Measurements from ENCODE around the gene IFFO2.
"Not testable (repeated sequence)": the region's sequence is repeated elsewhere in the genome, so short reads cannot be mapped to it uniquely, and the experiment has no call there.

Gene IFFO2

DNA sequence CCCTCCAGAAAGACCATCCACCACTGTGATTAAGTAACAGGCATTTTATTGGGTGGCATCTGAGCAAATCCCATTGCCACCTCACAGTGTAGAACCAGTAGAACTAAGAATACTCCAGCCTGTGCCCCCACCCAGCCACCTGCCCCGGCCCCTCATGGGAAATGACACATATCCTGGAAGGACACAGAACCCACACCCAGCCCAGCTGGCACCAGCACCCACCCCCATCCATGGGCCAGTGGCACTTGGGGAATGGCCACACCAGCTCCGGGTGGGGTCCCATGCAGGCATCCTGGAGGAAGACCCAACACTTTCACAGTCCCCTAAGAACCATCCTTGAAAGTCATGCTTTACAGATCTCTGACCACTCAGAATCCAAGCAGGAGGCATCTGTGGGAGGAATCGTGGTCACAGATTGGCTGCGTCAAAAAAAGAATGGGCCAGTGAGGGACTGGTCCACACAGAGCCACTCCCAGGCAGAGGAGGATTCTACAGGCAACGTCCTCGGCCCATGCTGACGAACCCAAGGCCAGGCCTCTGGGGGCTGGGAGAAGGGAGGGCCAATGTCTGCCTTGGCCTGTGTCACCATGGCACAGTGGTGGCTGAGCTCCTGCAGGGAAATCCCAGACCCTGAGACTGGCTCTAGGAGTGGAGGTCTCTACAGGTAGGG lies 84.9 kb downstream of the IFFO2 start:
- ATAC-seq (no peak), DNase-seq (no peak)
- Mint-ChIP-seq H3K4me1 (no peaks in the 10 kb centered on the region), H3K4me3 (no peak overlapping the region), H3K36me3 (ENCODE audit: low read depth) (no peaks in the 10 kb centered on the region), H3K27me3 (peaks cover 2% of the 10 kb centered on the region), H3K27ac (no peak overlapping the region), H3K9me3 (no peaks in the 10 kb centered on the region)

DNA sequence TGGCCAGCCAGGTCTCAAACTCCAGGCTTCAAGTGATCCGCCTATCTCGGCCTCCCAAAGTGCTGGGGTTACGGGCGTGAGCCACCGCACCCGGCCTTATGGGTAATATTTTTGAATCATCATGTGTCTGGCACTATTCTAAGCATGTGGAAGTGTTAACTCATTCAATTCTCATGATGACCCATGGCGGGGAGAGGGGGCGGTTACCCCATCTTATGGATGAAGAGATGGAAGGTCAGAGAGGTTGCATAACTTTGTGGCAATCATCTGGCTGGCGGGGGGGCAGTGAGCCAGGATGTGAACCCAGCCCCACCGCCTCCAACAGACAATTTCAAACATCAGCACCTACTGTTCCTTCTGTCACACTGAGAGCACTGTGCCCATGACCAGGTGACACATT lies 85.5 kb downstream of the IFFO2 start:
- ATAC-seq (no peak), DNase-seq (no peak)
- H3K27ac Mint-ChIP-seq: no peak overlapping the region
- H3K9me3 Mint-ChIP-seq: no peaks in the 10 kb centered on the region
- H3K27me3 Mint-ChIP-seq: peaks cover 2% of the 10 kb centered on the region
- no peaks in the 10 kb centered on the region for H3K4me1 Mint-ChIP-seq
- no peaks in the 10 kb centered on the region for H3K36me3 Mint-ChIP-seq (ENCODE audit: low read depth)
- no peak overlapping the region for H3K4me3 Mint-ChIP-seq

DNA sequence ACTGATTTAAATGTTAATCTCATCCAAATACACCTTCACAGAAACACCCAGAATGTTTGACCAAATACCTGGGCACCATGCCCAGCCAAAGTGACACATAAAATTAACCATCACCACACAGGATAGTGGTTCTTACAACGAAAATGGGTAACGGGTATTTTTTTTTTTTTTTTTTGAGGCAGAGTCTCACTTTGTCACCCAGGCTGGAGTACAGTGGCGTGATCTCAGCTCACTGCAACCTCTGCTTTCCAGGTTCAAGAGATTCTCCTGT lies 85.9 kb downstream of the IFFO2 start:
- not testable (repeated sequence) for H3K4me1 Mint-ChIP-seq; DNase-seq; H3K9me3 Mint-ChIP-seq; H3K27ac Mint-ChIP-seq; H3K4me3 Mint-ChIP-seq; H3K36me3 Mint-ChIP-seq (ENCODE audit: low read depth); H3K27me3 Mint-ChIP-seq; ATAC-seq

DNA sequence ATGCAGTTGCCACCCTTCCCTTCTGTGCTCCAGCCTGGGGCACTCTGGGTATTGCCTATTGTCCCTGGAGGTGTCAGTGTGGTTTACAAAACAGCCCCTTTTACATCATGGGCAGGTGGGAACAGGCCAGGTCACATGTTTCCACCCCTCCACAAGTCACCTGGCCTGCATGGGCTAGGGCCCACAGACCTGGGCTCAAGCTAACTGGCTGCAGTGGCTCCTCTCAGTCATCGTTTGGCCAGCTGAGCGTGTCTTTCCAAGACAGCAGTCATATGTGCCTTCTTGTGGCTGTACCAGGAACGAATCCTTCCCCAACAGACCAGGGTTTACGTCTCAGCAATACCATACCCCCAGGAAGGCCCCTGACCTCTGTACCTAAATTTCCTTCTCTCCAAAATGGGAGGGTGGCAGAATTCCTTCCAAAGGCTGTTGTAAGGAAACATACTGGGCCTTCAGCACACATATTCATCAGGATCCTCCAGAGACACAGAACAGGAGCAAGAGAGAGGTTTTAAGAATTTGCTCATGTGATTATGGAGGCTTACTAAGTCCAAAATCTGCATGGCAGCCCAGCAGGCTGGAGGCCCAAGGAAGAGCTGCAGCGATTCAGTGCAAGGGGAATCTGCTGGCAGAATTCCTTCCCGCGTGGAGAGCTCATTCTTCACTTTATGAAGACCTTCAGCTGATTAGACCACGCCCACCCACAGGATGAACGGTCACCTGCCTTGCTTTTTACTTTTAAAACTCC lies 86.5 kb downstream of the IFFO2 start:
- H3K36me3 Mint-ChIP-seq (ENCODE audit: low read depth): no peaks in the 10 kb centered on the region
- H3K27ac Mint-ChIP-seq: no peak overlapping the region
- DNase-seq (no peak), ATAC-seq (no peak)
- H3K9me3 Mint-ChIP-seq: no peaks in the 10 kb centered on the region
- peaks cover 6% of the 10 kb centered on the region for H3K27me3 Mint-ChIP-seq
- no peak overlapping the region for H3K4me3 Mint-ChIP-seq
- H3K4me1 Mint-ChIP-seq: no peaks in the 10 kb centered on the region

DNA sequence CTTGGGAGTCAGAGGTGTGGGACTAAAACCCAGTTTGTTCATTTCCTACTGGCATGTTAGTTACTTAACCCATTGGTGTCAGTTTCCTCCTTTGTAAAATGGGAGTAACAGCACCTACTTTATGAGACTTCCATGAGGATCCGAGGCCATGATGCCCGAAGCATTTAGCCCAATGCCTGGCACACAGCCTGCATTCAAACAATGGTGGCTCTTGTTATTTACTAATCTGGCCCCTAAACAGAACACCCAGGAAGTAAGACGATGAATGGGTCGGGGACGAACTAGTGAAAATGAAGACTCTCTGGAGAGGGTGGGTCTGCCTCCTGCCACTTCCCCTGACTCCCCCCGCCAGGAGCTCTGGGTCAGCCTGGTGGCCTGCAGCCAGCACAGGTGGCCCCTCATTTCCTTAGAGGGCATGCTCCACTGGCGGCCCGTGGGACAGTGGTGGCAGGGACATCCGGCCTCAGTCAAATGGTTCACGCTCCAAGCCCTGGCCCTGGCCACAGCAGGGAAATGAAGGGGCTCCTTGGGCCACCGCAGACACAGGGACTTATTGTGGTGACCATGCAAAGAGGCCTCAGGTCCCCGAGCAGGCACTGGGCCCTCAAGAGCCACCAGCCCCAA lies 87.6 kb downstream of the IFFO2 start:
- Mint-ChIP-seq H3K4me1 (no peaks in the 10 kb centered on the region), H3K9me3 (no peaks in the 10 kb centered on the region), H3K4me3 (no peak overlapping the region), H3K27me3 (peaks cover 6% of the 10 kb centered on the region), H3K36me3 (ENCODE audit: low read depth) (no peaks in the 10 kb centered on the region), H3K27ac (no peak overlapping the region)
- DNase-seq: no peak
- no peak for ATAC-seq

DNA sequence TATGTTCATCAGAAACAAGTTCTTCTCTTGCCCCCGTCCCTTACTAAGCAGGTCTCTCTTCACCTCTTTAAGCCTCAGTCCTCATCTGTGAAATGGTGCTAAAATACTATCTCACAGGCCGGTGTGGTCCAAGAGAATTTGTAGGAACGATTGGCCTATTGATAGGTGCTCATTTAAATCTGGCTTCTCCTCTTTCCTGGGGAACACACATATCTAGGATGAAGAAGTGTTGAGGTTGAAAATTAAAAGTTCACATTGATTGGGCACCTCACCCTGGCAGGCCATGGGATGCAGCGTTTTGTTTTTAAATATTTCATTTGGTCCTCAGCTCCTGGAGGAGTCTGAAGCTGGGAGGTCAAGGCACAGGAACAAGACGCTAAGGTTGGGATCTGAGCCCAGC lies 88.1 kb downstream of the IFFO2 start:
- H3K4me3 Mint-ChIP-seq: no peak overlapping the region
- ATAC-seq (no peak), DNase-seq (no peak)
- H3K9me3 Mint-ChIP-seq: no peaks in the 10 kb centered on the region
- peaks cover 6% of the 10 kb centered on the region for H3K27me3 Mint-ChIP-seq
- H3K4me1 Mint-ChIP-seq: no peaks in the 10 kb centered on the region
- H3K36me3 Mint-ChIP-seq (ENCODE audit: low read depth): no peaks in the 10 kb centered on the region
- no peak overlapping the region for H3K27ac Mint-ChIP-seq

DNA sequence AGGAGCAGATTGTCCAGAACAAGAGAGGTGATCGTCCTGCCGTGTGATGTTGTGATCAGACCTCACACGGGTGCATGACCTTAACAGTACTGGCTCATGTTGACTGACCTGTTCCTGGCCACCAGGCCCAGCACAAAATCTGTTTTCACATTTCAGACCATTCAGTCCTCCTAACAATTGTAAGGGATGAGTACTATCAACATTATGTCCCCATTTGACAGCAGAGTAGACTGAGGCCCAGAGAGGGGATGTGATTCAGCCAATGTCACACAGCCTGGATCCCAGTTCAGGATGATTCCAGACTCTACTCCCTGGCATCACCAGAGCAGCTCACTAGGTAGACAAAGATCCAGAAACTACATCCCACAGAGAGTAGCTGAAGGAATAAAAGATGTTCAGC lies 89.6 kb downstream of the IFFO2 start:
- Mint-ChIP-seq H3K4me3 (no peak overlapping the region), H3K9me3 (no peaks in the 10 kb centered on the region), H3K27me3 (peaks cover 6% of the 10 kb centered on the region), H3K27ac (no peak overlapping the region), H3K36me3 (ENCODE audit: low read depth) (no peaks in the 10 kb centered on the region), H3K4me1 (no peaks in the 10 kb centered on the region)
- ATAC-seq: no peak
- DNase-seq: no peak

DNA sequence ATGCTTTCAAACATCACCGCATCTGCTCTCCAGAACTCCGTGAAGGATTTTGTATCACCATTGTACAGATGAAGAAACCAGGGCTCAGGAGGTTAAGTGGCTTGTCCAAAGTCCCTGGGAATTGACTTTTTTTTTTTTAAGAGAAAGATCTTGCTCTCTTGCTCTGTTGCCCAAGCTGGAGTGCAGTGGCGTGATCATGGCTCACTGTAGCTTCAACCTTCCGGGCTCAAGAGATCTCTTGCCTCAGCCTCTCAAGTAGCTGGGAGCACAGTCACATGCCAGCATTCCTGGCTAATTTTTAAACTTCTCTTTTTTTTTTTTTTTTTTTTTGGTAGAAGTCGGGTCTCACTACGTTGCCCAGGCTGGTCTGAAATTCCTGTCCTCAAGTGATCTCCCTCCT lies 90.2 kb downstream of the IFFO2 start:
- Mint-ChIP-seq H3K36me3 (ENCODE audit: low read depth) (no peaks in the 10 kb centered on the region), H3K27ac (no peak overlapping the region), H3K27me3 (peaks cover 6% of the 10 kb centered on the region), H3K4me1 (no peaks in the 10 kb centered on the region), H3K9me3 (no peaks in the 10 kb centered on the region), H3K4me3 (no peak overlapping the region)
- no peak for DNase-seq
- ATAC-seq: no peak

DNA sequence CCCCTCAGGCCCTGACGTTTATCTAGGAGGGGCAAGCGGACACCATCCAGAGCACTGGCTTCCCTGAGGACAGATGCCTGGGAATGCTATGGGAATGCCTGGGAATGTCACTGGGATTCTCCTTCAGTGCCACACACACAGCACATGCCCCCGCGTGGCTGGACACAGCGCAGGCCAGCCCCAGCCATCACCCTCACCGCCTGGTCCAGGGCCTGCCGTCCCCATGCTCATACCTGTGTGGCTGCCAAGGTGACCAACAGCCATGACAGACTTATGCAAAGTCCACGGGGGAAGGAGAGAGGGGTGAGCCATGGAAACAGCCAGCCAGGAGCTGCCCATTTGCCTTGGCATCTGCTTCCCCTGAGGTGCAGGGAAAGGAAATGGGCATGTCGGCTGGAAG lies 91.3 kb downstream of the IFFO2 start:
- Mint-ChIP-seq H3K27me3 (peaks cover 6% of the 10 kb centered on the region), H3K27ac (no peak overlapping the region), H3K36me3 (ENCODE audit: low read depth) (no peaks in the 10 kb centered on the region), H3K4me3 (no peak overlapping the region), H3K9me3 (no peaks in the 10 kb centered on the region), H3K4me1 (no peaks in the 10 kb centered on the region)
- no peak for ATAC-seq
- DNase-seq: no peak

DNA sequence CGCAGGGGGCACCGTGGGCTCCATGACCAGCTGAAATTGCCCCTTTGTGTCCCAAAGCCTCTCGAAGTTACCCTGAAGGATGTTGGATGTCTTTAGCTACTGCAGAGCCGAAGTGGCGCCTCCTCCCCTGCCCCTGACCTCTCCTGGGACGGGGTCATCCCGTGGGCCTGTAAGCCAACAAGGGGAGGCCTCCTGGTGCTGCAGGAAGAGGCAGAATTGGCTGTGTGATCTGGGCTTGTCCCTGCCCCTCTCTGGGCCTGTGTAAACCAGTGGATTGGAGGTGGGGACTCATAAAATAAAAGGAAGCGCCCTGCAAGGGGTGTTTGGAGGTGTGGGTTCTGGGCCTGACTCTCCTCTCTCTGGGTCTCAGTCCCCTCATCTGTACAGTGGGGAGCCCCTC lies 94.9 kb downstream of the IFFO2 start:
- Mint-ChIP-seq H3K27me3 (peaks cover 5% of the 10 kb centered on the region), H3K36me3 (ENCODE audit: low read depth) (no peaks in the 10 kb centered on the region), H3K9me3 (no peaks in the 10 kb centered on the region), H3K4me1 (no peaks in the 10 kb centered on the region), H3K4me3 (no peak overlapping the region), H3K27ac (no peak overlapping the region)
- ATAC-seq (no peak), DNase-seq (no peak)

DNA sequence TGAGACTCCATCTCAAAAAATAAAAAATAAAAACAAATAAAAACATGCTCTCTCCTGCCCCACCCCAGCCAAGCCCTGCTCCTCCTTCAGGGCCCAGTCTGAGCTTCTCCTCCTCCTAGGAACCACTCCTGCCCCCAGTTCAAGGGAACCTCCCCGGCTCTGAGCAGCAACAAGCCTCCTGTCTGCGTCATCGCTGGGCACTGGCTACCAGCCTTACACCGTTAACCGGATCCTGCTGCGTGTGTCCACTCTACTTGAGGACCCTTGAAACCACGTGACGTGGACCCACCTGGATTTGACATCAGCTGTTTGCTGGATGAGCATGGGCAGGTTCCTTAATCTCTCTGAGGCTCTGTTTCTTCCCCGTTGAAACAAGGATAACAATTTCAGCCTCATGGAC lies 95.4 kb downstream of the IFFO2 start:
- Mint-ChIP-seq H3K36me3 (ENCODE audit: low read depth) (no peaks in the 10 kb centered on the region), H3K4me1 (no peaks in the 10 kb centered on the region), H3K27ac (no peak overlapping the region), H3K4me3 (no peak overlapping the region), H3K9me3 (no peaks in the 10 kb centered on the region), H3K27me3 (peaks cover 5% of the 10 kb centered on the region)
- no peak for DNase-seq
- ATAC-seq: no peak

DNA sequence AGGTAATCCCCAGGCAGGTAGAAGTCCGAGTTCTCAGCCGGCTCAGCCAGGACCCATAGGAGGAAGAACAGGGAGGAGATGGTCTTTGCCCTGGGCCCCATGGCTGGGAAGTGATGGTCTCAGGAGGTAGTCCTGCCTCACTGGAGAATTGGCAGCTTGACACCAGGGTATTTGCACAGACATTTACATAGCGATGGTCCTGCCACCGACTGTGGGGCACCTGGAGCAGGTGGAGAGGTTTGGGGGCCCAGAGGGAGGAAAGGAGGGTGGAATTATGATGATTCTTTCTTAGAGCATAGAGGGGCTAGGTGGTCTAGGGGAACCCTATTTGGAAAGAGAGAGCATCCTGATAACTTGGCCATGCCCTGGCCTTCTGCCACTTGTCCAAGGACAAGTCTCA lies 96.9 kb downstream of the IFFO2 start, which contains the start of gene TAS1R2:
TAS1R2 (minus strand) TSS at position 101 of the 400 bp plus-strand sequence; CDS start at position 101, 0 bp downstream.
- Mint-ChIP-seq H3K27me3 (no peaks in the 10 kb centered on the region), H3K9me3 (no peaks in the 10 kb centered on the region), H3K4me1 (no peaks in the 10 kb centered on the region), H3K27ac (no peak within 1 kb of the TSS), H3K4me3 (no peak within 1 kb of the TSS), H3K36me3 (ENCODE audit: low read depth) (no peaks in the 10 kb centered on the region)
- DNase-seq: no peak
- no peak for ATAC-seq

DNA sequence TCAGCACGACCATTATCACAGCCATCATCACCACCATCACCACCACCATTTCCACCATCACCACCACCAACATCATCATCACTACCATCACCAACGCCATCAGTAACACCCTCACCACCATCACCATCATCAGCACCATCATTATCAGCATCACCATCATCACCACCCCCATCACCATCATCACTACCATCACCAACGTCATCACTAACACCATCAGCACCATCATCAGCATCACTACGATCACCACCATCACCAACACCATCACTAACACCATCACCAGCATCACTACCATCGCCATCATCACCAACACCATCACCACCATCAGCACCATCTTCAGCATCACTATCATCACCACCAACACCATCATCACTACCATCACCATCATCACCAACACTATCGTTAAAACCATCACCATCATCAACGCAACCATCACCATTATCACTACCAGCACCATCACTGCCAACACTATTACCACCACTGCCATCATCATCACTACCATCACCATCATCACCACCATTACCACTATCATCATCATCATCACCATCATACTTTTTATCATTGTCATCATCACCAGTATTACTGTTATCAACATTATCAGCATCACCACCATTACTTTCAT lies 98.3 kb downstream of the IFFO2 start:
- DNase-seq (no peak), ATAC-seq (no peak)
- Mint-ChIP-seq H3K27ac (no peak overlapping the region), H3K4me1 (no peaks in the 10 kb centered on the region), H3K27me3 (no peaks in the 10 kb centered on the region), H3K4me3 (no peak overlapping the region), H3K9me3 (no peaks in the 10 kb centered on the region), H3K36me3 (ENCODE audit: low read depth) (no peaks in the 10 kb centered on the region)

DNA sequence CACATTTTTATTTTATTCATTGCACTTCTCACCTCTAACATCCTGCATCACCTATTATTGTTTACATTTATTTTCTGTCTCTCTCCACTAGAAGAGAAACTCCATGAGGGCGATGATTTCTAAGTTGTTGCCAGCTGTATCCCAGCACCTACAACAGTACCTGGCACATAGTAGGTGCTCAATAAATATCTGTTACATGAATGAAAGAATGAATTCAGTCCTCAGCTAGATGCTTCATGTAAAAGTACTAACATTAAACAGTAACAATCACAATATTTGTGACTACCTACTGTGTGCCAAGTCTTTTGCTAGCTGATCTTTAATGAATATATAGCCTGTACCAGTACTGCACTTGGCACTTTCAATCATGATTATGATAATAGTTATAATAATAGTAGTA lies 100.0 kb downstream of the IFFO2 start:
- H3K9me3 Mint-ChIP-seq: no peaks in the 10 kb centered on the region
- H3K27ac Mint-ChIP-seq: no peak overlapping the region
- DNase-seq (no peak), ATAC-seq (no peak)
- no peaks in the 10 kb centered on the region for H3K36me3 Mint-ChIP-seq (ENCODE audit: low read depth)
- no peaks in the 10 kb centered on the region for H3K27me3 Mint-ChIP-seq
- no peaks in the 10 kb centered on the region for H3K4me1 Mint-ChIP-seq
- no peak overlapping the region for H3K4me3 Mint-ChIP-seq

DNA sequence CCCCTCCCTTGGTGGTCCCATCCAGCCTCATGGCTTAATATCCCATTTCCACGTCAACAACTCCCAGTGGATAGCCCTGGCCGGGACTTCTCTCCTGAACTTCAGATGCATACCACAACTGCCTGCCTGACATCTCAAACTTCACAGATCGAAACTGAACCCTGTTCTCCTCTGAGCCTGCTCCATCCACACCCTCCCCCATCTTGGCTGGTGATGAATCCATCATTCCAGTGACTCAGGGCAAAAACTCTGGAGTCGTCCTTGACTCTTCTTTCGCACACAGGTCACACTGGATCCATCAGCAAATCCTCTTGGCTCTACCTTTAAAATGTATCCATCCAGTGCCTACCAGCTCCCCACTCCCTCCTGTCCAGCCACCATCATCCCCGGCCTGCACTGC lies 100.9 kb downstream of the IFFO2 start:
- no peak for ATAC-seq
- Mint-ChIP-seq H3K4me1 (no peaks in the 10 kb centered on the region), H3K36me3 (ENCODE audit: low read depth) (no peaks in the 10 kb centered on the region), H3K27me3 (no peaks in the 10 kb centered on the region), H3K4me3 (no peak overlapping the region), H3K27ac (no peak overlapping the region), H3K9me3 (no peaks in the 10 kb centered on the region)
- no peak for DNase-seq

Data from activated naive CD8-positive, alpha-beta T cell treated with anti-CD3 and anti-CD28 coated beads, Interleukin-2, amount 50 U/mL, for 24 hours (primary cell).